Left lung (tissue), 10 donors: ENCODE measurements around the gene DAP. TPM values are rescaled to one million over a fixed set of nuclear protein-coding genes. Genes with fewer than 3 reads are reported as not detected.
A peak's percentile ranks its signal among the peaks of the same experiment; 100 is the strongest.

Source experiments
- ATAC-seq: fragments of 200-7000 bp; cut with Tn5 transposase; one replicate; pipeline ENCODE4 v1.9.1; 2020; ENCODE audit warnings: moderate library complexity
- DNase-seq, 4 donors: peaks; one replicate each; pipeline ENCODE4 v3.0.0-alpha.2; 2013 to 2020
- H3K27ac ChIP-seq, 2 donors: fragments of 200-600 bp; sonication (generic) in 1 of 2; one replicate each; pipeline versions ENCODE4 v1.5.0 to v1.8.0; 2020 to 2021
- H3K27me3 ChIP-seq, 2 donors: fragments of 200-600 bp; sonication (generic) in 1 of 2; one replicate each; pipeline versions ENCODE4 v1.5.0 to v1.8.0; 2020 to 2021
- H3K36me3 ChIP-seq, 2 donors: fragments of 200-600 bp; sonication (generic) in 1 of 2; one replicate each; pipeline versions ENCODE4 v1.5.0 to v1.8.0; 2020 to 2021
- H3K4me1 ChIP-seq, 2 donors: fragments of 200-600 bp; one replicate each; pipeline ENCODE4 v1.8.0; 2021
- H3K4me3 ChIP-seq, 2 donors: fragments of 200-600 bp; sonication (generic) in 1 of 2; one replicate each; pipeline versions ENCODE4 v1.5.0 to v1.8.0; 2020 to 2021; ENCODE audit warnings: mild to moderate bottlenecking in 1 of 2
- H3K9me3 ChIP-seq, 2 donors: fragments of 200-600 bp; sonication (generic) in 1 of 2; one replicate each; pipeline versions ENCODE4 v1.5.0 to v1.8.0; 2020 to 2021
- intact Hi-C, 2 donors: fragments of 100-400 bp; cut with DNase I; formaldehyde crosslinking; loops; one replicate each; pipeline versions ENCODE4 v1.11.2 to v1.14.2; 2022
- polyA plus RNA-seq, 6 donors: library from polyadenylated mRNA; unstranded; fragments of 120-200 nt; gene quantifications; one replicate each; pipeline ENCODE4 v1.2.1, GENCODE V29; 2013; ENCODE audit not compliant: insufficient read length in 6 of 6
- total RNA-seq, 2 donors: library from RNA; stranded (reverse); fragmentation: NEBNext Ultra II Directional; extraction: Animal tissue kit (Norgen Biotek cat#: 25700); gene quantifications; one replicate each; pipeline ENCODE4 v1.2.1, GENCODE V29; 2021
- TF ChIP-seq, protein P1 (sequence below), 2 donors: fragments of 200-600 bp; sonication (generic) in 1 of 2; IDR thresholded peaks; one replicate each; pipeline versions ENCODE4 v1.5.0 to v1.8.0; 2021; ENCODE audit warnings: antibody characterized with exemption in 2 of 2
- donor health status: DM: no; HTN: yes; CAD: no.
- donor health status: DM: no; HTN: no; CAD: no.

DAP gene
- total and polyA plus RNA-seq, 8 donors, result 78.5 to 125 (median 107) TPM

DNA sequence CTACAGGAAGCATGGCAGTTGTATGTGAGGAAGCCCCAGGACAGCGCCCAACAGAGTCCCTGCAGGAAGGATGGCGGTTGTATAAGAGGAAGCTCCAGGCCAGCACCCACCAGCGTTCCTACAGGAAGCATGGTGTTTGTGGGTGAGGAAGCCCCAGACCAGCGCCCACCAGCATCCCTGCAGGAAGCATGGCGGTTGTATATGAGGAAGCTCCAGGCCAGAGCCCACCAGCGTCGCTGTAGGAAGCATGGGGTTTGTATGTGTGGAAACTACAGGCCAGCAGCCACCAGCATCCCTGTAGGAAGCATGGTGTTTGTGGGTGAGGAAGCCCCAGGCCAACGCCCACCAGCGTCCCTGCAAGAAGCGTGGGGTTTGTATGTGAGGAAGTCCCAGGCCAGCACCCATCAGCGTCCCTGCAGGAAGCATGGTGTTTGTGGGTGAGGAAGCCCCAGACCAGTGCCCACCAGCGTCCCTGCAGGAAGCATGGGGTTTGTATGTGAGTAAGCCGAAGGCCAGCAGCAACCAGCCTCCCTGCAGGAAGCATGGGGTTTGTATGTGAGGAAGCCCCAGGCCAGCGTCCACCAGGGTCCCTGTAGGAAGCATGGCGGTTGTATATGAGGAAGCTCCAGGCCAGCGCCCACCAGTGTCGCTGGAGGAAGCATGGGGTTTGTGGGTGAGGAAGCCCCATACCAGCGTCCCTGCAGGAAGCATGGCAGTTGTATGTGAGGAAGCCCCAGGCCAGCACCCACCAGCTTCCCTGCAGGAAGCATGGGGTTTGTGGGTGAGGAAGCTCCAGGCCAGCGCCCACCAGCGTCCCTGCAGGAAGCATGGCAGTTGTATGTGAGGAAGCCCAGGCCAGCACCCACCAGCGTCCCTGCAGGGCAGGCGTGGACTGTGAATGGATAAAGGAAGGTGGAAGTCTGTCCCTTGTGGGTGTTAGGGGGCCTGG lies 79.0 kb downstream of the DAP start:
- Histone ChIP-seq H3K9me3 (peaks cover 0 to 3% of the 10 kb centered on the region in 2 donors), H3K36me3 (peaks cover 0 to 74% of the 10 kb centered on the region in 2 donors), H3K4me3 (no peak overlapping the region), H3K4me1 (no peaks in the 10 kb centered on the region), H3K27ac (no peak overlapping the region), H3K27me3 (no peaks in the 10 kb centered on the region)
- ATAC-seq (no peak), DNase-seq (peak in 1 of 4 donors; percentile 22)
- intact Hi-C loops, result no loop called here
- TF ChIP-seq, protein P1, sequence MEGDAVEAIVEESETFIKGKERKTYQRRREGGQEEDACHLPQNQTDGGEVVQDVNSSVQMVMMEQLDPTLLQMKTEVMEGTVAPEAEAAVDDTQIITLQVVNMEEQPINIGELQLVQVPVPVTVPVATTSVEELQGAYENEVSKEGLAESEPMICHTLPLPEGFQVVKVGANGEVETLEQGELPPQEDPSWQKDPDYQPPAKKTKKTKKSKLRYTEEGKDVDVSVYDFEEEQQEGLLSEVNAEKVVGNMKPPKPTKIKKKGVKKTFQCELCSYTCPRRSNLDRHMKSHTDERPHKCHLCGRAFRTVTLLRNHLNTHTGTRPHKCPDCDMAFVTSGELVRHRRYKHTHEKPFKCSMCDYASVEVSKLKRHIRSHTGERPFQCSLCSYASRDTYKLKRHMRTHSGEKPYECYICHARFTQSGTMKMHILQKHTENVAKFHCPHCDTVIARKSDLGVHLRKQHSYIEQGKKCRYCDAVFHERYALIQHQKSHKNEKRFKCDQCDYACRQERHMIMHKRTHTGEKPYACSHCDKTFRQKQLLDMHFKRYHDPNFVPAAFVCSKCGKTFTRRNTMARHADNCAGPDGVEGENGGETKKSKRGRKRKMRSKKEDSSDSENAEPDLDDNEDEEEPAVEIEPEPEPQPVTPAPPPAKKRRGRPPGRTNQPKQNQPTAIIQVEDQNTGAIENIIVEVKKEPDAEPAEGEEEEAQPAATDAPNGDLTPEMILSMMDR (IDR thresholded peaks at IDR 0.05), result no peak

DNA sequence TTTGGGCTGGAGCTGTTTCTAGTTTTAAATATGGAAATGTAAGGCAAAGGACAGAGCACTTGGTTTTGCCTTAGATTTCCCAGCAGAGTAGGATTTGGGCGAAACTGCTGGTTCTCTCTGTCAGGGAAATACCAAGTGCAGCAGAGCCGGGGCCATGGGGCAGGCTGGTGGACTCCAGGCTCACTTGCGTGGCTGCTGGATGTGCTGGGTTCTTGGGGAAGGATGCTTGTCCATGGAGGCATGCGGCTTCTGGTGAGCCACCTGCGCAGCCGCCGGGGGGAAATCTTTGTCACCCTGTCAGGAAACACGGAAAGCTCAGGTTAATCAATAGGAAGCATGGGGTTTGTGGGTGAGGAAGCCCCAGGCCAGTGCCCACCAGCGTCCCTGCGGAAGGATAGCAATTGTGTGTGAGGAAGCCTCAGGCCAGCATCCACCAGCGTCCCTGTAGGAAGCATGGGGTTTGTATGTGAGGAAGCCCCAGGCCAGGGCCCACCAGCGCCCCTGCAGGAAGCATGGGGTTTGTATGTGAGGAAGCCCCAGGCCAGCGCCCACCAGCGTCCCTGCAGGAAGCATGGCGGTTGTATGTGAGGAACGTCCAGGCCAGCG lies 80.1 kb downstream of the DAP start:
- Histone ChIP-seq H3K9me3 (peaks cover 0 to 3% of the 10 kb centered on the region in 2 donors), H3K36me3 (peaks cover 0 to 74% of the 10 kb centered on the region in 2 donors), H3K4me1 (no peaks in the 10 kb centered on the region), H3K4me3 (no peak overlapping the region), H3K27ac (no peak overlapping the region), H3K27me3 (no peaks in the 10 kb centered on the region)
- intact Hi-C loops, result no loop called here
- TF ChIP-seq, protein P1 (IDR thresholded peaks at IDR 0.05), result no peak
- no peak for DNase-seq
- no peak for ATAC-seq

DNA sequence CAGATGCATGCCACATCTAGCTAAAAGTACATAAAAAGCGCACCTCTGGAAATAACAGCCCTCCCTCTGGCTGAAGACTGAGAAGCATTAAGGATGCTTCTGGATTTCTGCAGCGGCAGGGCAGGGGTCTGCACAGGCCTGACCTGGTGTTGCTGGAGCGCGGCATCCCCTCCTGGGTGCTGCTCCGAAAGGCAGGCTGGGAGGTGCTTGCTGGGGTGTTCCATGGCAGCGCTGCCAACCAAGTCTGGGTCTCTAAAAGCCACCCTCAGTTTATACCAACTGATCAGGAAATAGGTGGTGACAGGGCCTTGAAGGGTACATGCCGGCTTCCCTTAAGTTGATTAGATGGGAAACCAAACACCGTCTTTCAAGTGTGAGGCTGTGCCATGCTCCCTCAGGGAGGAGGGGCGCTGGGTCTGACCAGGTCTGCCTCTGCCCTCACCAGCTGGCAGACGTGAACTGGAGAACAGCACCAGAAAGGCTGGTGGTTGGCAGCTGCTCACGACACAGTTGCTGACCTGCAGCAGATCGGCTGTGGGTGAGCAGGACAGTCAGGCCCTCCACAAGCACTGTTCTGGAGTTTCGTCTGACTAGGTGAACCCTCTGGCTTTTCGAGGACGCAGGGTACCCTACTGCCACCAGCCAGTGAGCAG lies 81.6 kb downstream of the DAP start:
- TF ChIP-seq, protein P1 (IDR thresholded peaks at IDR 0.05), result no peak
- H3K27me3 ChIP-seq, result no peaks in the 10 kb centered on the region
- intact Hi-C loops, result no loop called here
- no peaks in the 10 kb centered on the region for H3K4me1 ChIP-seq
- H3K27ac ChIP-seq, result no peak overlapping the region
- H3K4me3 ChIP-seq, result no peak overlapping the region
- peaks cover 0 to 3% of the 10 kb centered on the region in 2 donors for H3K9me3 ChIP-seq
- ATAC-seq (no peak), DNase-seq (peak in 1 of 4 donors; percentile 22)
- H3K36me3 ChIP-seq, result peaks cover 0 to 70% of the 10 kb centered on the region in 2 donors

DNA sequence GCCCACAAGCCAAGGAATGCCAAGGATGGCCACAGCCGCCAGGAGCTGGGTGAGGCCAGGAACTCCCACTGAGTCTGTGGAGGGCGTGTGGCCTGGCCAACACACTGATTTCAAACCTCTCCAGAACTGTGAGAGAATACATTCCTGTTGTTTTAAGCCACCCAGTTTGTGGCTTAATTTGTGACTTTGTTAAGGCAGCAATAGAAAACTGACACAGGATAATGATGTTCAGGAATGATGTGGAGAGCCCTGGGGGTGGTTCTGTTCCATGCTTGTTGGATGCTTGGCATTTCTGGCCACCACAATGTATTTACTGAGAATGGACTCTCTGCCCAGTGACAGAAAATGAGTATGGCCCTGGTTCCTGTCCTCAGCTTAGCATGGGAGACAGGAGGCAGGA lies 82.8 kb downstream of the DAP start:
- ATAC-seq, result no peak
- intact Hi-C loops, result no loop called here
- Histone ChIP-seq H3K27ac (no peak overlapping the region), H3K36me3 (peaks cover 0 to 64% of the 10 kb centered on the region in 2 donors), H3K27me3 (no peaks in the 10 kb centered on the region), H3K4me3 (no peak overlapping the region), H3K4me1 (no peaks in the 10 kb centered on the region), H3K9me3 (peaks cover 0 to 3% of the 10 kb centered on the region in 2 donors)
- TF ChIP-seq, protein P1 (IDR thresholded peaks at IDR 0.05), result no peak
- DNase-seq, result no peak

DNA sequence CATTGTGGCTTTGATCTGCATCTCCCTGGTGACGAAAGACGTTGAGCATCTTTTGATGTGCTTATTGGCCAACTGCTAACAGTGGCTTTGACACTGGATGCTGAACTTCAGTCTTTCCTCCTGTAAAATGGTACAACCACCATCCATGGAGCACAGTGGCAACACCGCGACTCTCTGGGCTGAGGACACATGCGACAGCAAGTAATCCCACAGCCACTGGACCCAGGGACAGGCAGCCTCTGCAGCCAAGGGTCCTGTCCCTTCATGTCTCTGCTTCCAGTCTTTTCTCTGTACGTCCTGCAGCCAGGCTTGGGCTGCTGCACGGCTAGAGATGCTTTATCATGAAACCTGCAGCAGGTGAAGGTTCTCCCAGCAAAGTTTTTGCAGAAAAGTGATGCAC lies 83.5 kb downstream of the DAP start:
- H3K4me1 ChIP-seq, result no peaks in the 10 kb centered on the region
- intact Hi-C loops, result no loop called here
- TF ChIP-seq, protein P1 (IDR thresholded peaks at IDR 0.05), result no peak
- no peak for ATAC-seq
- H3K27ac ChIP-seq, result no peak overlapping the region
- peaks cover 0 to 57% of the 10 kb centered on the region in 2 donors for H3K36me3 ChIP-seq
- H3K9me3 ChIP-seq, result peaks cover 0 to 3% of the 10 kb centered on the region in 2 donors
- no peak overlapping the region for H3K4me3 ChIP-seq
- peak in 1 of 4 donors; percentile 28 for DNase-seq
- no peaks in the 10 kb centered on the region for H3K27me3 ChIP-seq
